T-helper 2 cell (primary cell): ENCODE results near the gene APCDD1L.

ENCODE experiments used
- DNase-seq, 5 experiments: peaks; one replicate each; pipeline versions ENCODE4 v3.0.0 to v3.0.0-alpha.2; 2012 to 2022

Gene APCDD1L

DNA sequence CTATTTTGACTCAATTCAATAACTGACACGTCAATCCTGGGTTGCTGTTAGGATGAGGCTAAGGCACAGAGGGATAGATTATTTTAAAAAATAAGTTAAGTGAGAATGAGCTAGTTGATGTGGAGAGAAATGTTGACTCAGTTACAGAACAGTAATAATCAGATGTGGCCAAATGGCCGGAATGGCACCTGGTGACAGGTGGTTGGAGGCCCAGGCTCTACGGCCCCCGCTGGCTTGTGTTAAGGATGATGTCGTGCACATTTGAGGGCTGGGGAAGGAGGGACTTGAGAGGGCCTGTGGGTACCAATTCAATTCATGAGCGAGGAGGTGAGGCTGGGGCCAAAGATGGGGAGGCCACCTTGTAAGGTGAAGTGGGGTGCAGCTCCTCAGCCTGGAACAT is 31.7 kb downstream of the APCDD1L start:
- no peak for DNase-seq

GRCh38 chr20:58483051-58483450 is 32.1 kb downstream of the APCDD1L start:
- DNase-seq, result no peak

GRCh38 chr20:58482416-58482815 is 32.8 kb downstream of the APCDD1L start:
- no peak for DNase-seq

DNA sequence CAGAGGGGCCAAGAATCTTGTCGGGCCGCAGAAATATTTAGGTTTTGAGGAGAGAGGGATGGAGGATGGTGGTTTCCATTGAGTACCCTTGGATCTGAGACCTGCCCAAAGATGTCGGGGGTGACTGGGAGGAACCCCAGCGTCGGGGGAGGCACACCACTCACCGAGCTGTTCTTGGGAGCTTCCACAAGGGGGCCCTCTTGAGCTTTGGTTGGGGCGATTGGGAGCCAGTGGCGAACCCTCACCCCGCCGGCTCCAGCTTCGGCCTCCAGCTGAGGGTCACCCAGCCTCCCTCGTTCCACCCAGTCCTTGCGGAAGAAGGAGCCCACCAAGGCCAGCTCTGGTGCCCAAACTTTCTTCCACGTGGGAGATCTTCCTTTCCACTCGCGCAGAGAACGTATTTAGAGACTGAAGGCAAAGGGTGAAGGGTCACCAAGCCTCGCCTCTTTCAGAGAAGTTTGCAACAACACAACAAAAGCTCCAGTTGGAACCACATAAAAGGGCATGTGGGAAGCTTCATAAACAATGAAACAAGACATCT is 33.6 kb downstream of the APCDD1L start:
- peak in 3 of 5 experiments; percentile 24 to 39 (median 37) for DNase-seq

DNA sequence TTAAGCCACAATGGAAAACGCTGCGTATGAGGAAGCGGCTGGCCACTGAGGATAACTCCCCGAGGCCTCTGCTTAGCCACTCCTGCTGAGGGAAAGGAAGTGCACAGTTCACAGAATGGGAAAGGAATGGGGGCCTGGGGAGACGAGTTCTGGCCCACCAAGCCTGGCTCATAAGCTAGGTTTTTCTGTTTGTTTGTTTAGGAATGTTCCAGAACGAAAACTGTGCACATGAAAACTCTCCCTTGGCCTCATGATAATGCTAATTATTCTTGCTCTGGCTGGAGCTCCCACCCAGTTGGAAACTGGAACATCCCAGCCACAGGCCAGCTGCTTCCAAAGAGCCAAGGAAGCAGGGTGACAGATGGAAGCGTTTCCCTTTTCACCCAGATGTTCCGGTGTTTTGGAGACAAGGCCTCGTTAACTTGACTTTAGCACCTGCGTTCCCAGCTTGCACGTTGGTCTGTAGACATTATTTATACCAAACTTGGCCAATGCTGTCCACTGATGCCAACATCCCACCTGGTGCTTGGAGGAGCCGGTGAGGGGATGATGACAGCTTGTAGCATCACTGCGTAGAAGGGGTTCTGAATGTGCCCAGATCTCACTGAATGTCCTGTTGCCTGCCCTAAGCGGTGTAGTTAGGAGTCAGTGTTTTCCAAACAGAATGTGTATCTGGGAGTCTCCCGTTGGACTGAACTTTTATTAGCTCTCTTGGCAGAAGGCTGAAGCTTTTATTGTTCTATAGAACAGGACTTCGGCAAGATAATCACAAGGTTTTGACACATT is 34.5 kb downstream of the APCDD1L start:
- no peak for DNase-seq

DNA sequence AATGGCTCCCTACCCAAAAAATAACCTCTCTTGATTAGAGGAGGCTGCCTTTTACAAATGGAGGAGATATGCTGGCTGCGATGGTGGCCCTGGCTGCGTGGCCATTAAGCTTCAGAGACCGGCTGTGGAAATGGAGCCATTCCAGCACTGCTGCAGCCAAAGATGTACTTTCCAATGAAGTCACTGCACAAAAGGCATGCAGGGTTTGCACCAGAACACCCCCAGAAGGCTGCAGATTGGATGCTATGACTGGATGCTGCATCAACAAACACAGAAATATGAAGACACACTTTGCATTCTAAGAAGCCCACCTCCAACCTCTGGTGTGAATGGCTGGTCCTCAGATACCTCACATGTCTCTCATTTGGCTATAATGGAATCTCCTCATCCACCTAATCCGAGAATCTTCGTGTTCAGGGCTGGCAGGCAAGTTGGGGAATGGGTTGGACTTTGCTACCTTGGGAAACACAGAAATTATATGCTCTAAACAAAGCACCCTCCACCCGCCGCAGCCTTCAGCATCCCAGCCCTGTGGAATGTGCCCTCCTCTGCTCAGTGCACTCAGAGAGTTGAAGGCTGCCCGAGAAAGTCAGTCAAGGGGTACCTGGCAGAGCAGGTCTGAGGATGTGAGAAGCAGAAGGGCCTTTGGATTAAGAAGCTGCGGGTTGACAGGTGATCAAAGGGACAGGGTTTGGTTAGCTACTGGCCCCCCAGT is 35.3 kb downstream of the APCDD1L start:
- DNase-seq, result no peak

DNA sequence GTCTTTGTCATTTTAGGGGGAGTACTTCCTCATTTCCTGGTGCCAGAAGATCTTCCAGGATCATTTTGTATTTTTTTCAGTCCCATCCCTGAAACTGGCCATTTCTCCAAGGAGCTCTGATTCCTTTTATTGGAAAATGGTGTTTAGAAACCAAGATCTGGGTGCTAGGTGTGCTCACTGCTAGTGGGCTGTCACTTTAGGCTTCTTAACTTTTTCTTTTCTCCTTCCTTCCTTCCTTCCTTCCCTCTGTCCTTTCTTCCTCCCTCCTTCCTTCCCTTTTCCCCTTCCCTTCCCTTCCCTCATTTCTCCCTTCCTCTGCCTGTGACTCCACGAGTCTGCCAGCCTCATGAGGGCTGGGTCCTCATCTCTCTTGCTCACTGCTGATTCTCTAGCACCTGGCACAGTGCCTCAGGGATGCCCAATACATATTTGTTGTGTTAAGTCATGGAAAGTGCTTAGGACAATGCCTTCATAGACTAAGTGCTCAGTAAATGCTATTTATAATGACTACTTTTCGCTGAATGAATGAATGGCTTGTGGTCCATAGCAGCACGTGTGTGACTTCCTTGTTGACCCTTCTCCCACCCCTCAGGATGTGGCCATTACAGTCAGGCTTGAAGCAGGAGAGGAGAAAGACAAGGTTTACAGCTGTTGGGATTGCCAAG is 36.9 kb downstream of the APCDD1L start:
- no peak for DNase-seq

GRCh38 chr20:58475466-58475865 is 39.7 kb downstream of the APCDD1L start:
- no peak for DNase-seq

DNA sequence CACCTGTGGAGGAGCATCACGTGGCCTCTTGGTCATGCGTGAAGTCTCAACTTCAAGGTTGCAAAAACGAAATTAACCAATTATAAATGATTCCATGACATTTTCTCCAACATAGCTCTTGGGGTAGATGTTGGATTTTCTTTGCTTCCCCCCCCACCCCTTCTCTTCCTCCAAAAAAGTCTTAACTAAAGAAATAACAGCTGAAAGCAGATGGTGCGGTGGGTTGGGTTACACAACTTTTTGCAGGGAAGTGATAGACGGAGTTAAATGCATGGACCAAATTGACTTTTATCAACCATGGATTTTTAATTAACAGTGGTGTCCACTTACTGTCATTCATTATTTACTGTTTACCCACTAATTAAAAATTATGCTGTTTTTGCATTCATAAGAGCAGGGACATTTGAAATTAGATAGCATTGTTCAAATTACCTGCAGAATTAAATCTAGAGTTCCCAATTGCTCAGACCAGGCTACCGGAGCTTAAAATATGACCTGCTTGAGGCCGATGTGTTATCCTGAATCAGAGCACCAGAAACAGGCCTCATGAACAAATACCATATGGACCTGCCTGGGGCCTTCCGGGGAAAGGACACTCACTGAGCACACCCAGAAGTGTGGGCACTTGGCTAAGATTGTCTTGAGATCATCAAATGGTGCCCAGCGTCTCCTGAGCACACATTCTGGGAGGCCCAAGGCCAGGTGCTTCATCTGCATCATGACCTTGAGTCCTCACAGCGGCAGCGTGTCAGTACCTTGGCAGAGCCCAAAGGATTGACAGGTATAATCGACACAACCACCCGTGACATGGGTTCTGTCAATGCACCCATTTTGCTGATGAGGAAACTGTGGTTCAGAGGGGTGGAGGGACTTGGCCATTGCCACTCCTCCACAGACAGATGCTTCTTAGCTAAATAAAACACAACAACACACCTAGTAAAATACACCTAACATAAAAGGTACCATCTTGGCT is 41.5 kb downstream of the APCDD1L start:
- DNase-seq, result no peak

DNA sequence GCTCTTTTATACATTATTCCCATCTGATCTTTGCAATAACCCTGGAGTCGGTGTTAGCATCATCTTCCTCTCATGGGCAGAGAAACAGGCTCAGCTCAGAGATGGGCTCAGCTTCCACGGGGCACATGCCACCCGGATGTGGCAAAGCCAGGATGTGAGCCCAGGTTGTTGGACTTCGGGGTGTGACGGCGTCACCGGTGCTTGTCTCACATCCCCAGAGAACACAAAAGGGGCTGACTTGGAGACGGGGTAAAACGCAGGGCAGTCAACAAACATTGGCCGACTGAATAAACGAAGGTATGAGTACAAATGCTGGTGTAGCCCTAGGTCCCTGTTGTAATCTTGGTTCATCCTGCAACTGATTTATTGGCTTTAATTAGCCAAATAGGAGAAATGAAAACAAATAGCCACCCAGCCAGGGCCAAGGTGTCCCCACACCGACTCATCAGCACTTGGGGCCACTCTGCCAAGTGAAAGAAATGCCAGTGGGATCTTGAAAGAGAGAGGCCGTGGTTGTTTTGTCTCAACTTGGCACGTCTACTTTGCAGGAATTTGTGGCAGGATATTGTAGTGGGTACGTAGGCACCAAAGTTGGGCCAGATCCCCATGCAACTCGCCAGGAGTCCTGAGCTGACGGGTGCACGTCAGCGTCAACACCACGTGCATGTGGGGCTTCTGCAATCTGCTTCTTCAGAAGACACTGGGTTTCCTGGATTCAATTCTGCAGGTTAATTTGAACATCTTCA is 42.8 kb downstream of the APCDD1L start:
- DNase-seq, result no peak

- DNase-seq, result no peak
Observed at GRCh38 chr20:58471193-58472164, 43.7 kb downstream of the APCDD1L start.

GRCh38 chr20:58470336-58471192 is 44.6 kb downstream of the APCDD1L start:
- no peak for DNase-seq

GRCh38 chr20:58469616-58470015 is 45.6 kb downstream of the APCDD1L start:
- no peak for DNase-seq

- no peak for DNase-seq
Observed at GRCh38 chr20:58467572-58468527, 47.3 kb downstream of the APCDD1L start.

DNA sequence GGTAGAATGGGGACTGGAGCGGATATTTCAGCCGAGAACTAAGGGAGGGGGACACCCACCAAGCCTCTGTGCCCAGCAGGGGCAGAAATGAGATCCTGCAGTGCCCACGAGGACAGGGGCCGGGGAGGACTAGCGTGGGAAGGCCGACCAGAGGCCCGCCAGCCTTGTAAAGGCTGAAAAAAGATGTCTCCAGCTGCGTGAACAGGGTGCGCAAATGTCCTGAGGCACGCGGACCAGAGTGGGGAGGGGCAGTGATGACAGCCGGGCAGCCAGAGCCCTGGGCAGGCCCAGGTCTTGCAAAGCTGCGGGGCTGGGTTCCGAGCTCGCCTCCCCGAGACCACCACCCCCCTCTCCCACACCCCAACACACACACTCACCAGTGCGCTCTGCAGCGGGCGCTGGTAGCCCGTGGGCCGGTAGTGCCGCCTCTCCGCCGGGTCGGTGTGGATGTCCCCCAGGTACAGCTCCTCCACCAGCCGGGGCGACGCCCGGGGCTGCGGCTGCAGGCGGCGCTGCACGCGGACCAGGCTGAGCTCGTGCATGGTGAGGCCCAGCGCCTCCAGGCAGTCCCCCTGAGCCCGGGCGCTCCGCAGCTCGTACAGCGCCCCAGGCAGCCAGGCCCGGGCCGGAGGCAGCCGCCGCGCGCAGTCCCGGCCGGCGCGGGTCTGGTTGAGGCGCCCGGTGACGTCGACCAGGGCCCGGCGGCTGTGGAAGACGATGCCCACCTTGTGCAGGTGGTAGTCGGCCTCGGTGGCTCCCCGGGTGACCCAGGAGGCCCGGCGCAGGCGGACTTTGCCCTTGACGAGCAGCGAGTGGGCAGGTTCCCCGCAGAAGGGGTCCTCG is 48.2 kb downstream of the APCDD1L start:
- DNase-seq, result no peak

GRCh38 chr20:58466095-58466708 is 49.0 kb downstream of the APCDD1L start:
- DNase-seq, result no peak

DNA sequence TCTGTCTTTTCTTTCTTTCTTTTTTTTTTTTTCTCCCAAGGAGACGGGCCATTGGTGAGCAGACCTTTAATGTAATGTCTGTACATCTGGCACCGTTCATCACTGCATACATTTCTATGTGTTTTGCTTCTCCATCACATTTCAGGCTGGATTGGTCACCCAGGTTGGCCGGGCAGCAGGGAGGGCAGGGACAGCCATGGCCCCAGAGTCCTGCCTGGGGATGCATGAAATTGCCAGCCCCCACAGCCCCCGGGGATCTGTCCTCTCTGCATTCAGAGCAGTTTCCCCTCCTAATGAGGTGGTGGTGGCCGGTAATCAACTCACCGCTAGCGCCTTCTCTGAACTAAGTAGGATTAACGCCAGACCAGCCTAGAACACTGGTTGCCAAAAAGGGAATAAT is 50.4 kb downstream of the APCDD1L start:
- no peak for DNase-seq
